ENCODE measurements around the gene PNMA6F. TPM values are rescaled to one million over a fixed set of nuclear protein-coding genes. Genes with fewer than 3 reads are reported as not detected.

Gene PNMA6F
- polyA plus RNA-seq, 1 of the 3 experiments (the other 2 are of a cell fraction) = not detected

- H3K9ac ChIP-seq = no peak overlapping the region
- H3K27ac ChIP-seq (ENCODE audit: low read depth in 2 of 2, low read length in 1 of 2) = no peak overlapping the region
- CTCF ChIA-PET = no interaction called here
- no peaks in the 10 kb centered on the region for H3K4me1 ChIP-seq (ENCODE audit: control insufficient read depth in 1 of 2, insufficient read depth in 2 of 2, low read depth in 1 of 2, low read length in 1 of 2)
- no peak for TF ChIP-seq GATA2 (CRISPR knock-in tag; IDR thresholded peaks at IDR 0.05)
- TF ChIP-seq TEAD4 (IDR thresholded peaks at IDR 0.05; ENCODE audit: borderline replicate concordance, insufficient read depth) = no peak
- no peak for TF ChIP-seq REST (IDR thresholded peaks at IDR 0.05; ENCODE audit: low read depth, low read length)
- TF ChIP-seq USF1 (IDR thresholded peaks at IDR 0.05; ENCODE audit: borderline replicate concordance, low read depth) = no peak
- no peak for TF ChIP-seq IRF3 (IDR thresholded peaks at IDR 0.05; ENCODE audit: low read depth, low read length)
- no peak for TF ChIP-seq EZH2phosphoT487 (IDR thresholded peaks at IDR 0.05; ENCODE audit: borderline replicate concordance, low read depth)
- TF ChIP-seq RCOR1 (IDR thresholded peaks at IDR 0.05; ENCODE audit: low read length) = no peak
- no peak for TF ChIP-seq FOXJ3 (CRISPR knock-in tag; IDR thresholded peaks at IDR 0.05)
- TF ChIP-seq NFIC (IDR thresholded peaks at IDR 0.05; ENCODE audit: borderline replicate concordance) = no peak
- TF ChIP-seq RFX5 (IDR thresholded peaks at IDR 0.05; ENCODE audit: low read length) = no peak
- no peaks in the 10 kb centered on the region for H3K36me3 ChIP-seq (replicated peaks in 1 of 2; ENCODE audit: control insufficient read depth in 1 of 2, insufficient read depth in 2 of 2, low read length in 1 of 2)
- H4K20me1 ChIP-seq (ENCODE audit: insufficient read depth) = no peaks in the 10 kb centered on the region
- no peak overlapping the region for H3K4me2 ChIP-seq
- H3K79me2 ChIP-seq (ENCODE audit: insufficient read depth) = no peaks in the 10 kb centered on the region
- no peak overlapping the region for H2AFZ ChIP-seq (ENCODE audit: low read depth)
- no peaks in the 10 kb centered on the region for H3K9me3 ChIP-seq
- no peaks in the 10 kb centered on the region for H3F3A ChIP-seq (replicated peaks; ENCODE audit: insufficient read depth)
- POLR2A ChIA-PET = no interaction called here
- no peak overlapping the region for H3K4me3 ChIP-seq (ENCODE audit: low read depth in 2 of 2, low read length in 1 of 2)
- peaks cover 8% of the 10 kb centered on the region; the same call in 1 of the 2 replicates for H3K27me3 ChIP-seq (ENCODE audit: insufficient read depth)
- no peaks in the 10 kb centered on the region for H3K9me2 ChIP-seq
- DNase-seq = no peak
- WGBS (ENCODE audit: low lambda C conversion rate) = 50% methylated on average over 8 of the region's 20 CpGs
Observed at GRCh38 chrX:153317996-153318722, 3.4 kb downstream of the PNMA6F start.

GRCh38 chrX:153317306-153317705 lies 4.3 kb downstream of the PNMA6F start:
- POLR2A ChIA-PET = no interaction called here
- no peak overlapping the region for H3K4me3 ChIP-seq (ENCODE audit: low read depth in 2 of 2, low read length in 1 of 2)
- H3K36me3 ChIP-seq (replicated peaks in 1 of 2; ENCODE audit: control insufficient read depth in 1 of 2, insufficient read depth in 2 of 2, low read length in 1 of 2) = no peaks in the 10 kb centered on the region
- WGBS (ENCODE audit: low lambda C conversion rate) = 7% methylated on average over 2 of the region's 8 CpGs
- CTCF ChIA-PET = no interaction called here
- H2AFZ ChIP-seq (ENCODE audit: low read depth) = no peak overlapping the region
- H3K27ac ChIP-seq (ENCODE audit: low read depth in 2 of 2, low read length in 1 of 2) = no peak overlapping the region
- no peaks in the 10 kb centered on the region for H4K20me1 ChIP-seq (ENCODE audit: insufficient read depth)
- no peaks in the 10 kb centered on the region for H3F3A ChIP-seq (replicated peaks; ENCODE audit: insufficient read depth)
- no peak for DNase-seq
- H3K9me3 ChIP-seq = no peaks in the 10 kb centered on the region
- peaks cover 13% of the 10 kb centered on the region for H3K27me3 ChIP-seq (ENCODE audit: insufficient read depth)
- H3K4me2 ChIP-seq = no peak overlapping the region
- H3K79me2 ChIP-seq (ENCODE audit: insufficient read depth) = no peaks in the 10 kb centered on the region
- H3K9ac ChIP-seq = no peak overlapping the region
- no peaks in the 10 kb centered on the region for H3K9me2 ChIP-seq
- TF ChIP-seq GATA2 (CRISPR knock-in tag; IDR thresholded peaks at IDR 0.05) (no peak), ZBTB33 (IDR thresholded peaks at IDR 0.05; ENCODE audit: borderline replicate concordance, low read depth) (no peak), FOXJ3 (CRISPR knock-in tag; IDR thresholded peaks at IDR 0.05) (no peak)
- H3K4me1 ChIP-seq (ENCODE audit: control insufficient read depth in 1 of 2, insufficient read depth in 2 of 2, low read depth in 1 of 2, low read length in 1 of 2) = no peaks in the 10 kb centered on the region
